Small intestine (tissue), 7 donors: ENCODE measurements around the gene CRISP3. TPM values are rescaled to one million over a fixed set of nuclear protein-coding genes. Genes with fewer than 3 reads are reported as not detected.
"Not testable (repeated sequence)": the region's sequence is repeated elsewhere in the genome, so short reads cannot be mapped to it uniquely, and the experiment has no call there.

Experiments used
- DNase-seq, 2 donors: peaks; one replicate each; pipeline versions ENCODE4 v3.0.0 to v3.0.0-alpha.2; 2013
- FAIRE-seq: peaks from 2 replicates; lab custom pipeline; 2012; peaks lifted over from hg19 to GRCh38; lab: Jason Lieb, UNC
- H3K27ac ChIP-seq, 3 donors: one replicate each; pipeline ENCODE4 v1.5.1; 2013; ENCODE audit warnings: low read length in 2 of 3, mild to moderate bottlenecking in 2 of 3, control low read depth in 1 of 3, inconsistent platforms in 1 of 3, low read depth in 1 of 3, moderate library complexity in 1 of 3
- H3K27me3 ChIP-seq, 3 donors: one replicate each; pipeline ENCODE4 v1.6.1; 2013; ENCODE audit warnings: low read length in 3 of 3, inconsistent platforms in 1 of 3; ENCODE audit not compliant: control insufficient read depth in 3 of 3, insufficient read depth in 3 of 3
- H3K36me3 ChIP-seq, 3 donors: one replicate each; pipeline ENCODE4 v1.6.1; 2013; ENCODE audit warnings: low read length in 3 of 3, inconsistent platforms in 1 of 3, low read depth in 1 of 3, mild to moderate bottlenecking in 1 of 3, moderate library complexity in 1 of 3; ENCODE audit not compliant: control insufficient read depth in 3 of 3, insufficient read depth in 2 of 3
- H3K4me1 ChIP-seq, 3 donors: one replicate each; pipeline ENCODE4 v1.6.1; 2013; ENCODE audit warnings: low read length in 2 of 3, inconsistent platforms in 1 of 3, low read depth in 1 of 3, mild to moderate bottlenecking in 1 of 3, moderate library complexity in 1 of 3; ENCODE audit not compliant: control insufficient read depth in 3 of 3, insufficient read depth in 2 of 3
- H3K4me3 ChIP-seq, 3 donors: one replicate each; pipeline ENCODE4 v1.5.1; 2013; ENCODE audit warnings: low read length in 3 of 3, control low read depth in 1 of 3, inconsistent platforms in 1 of 3, low read depth in 1 of 3, mild to moderate bottlenecking in 1 of 3, moderate library complexity in 1 of 3
- H3K9me3 ChIP-seq, 2 donors: one replicate each; pipeline ENCODE4 v1.6.1; 2013; ENCODE audit warnings: low read depth in 1 of 2, low read length in 1 of 2; ENCODE audit not compliant: control insufficient read depth in 2 of 2, insufficient read depth in 1 of 2
- WGBS, 3 donors: extraction: QIAGEN DNeasy Blood & Tissue Kit; methylation state at CpG; one replicate each; pipeline ENCODE4 v1.1.7; 2013; 5-methylcytosine and 5-hydroxymethylcytosine counted together
- polyA plus RNA-seq, 4 donors: library from polyadenylated mRNA; stranded (reverse) in 3 of 4; unstranded in 1 of 4; fragments of 200-250 nt in 3 of 4; fragments of 120-200 nt in 1 of 4; gene quantifications; one replicate each; pipeline versions ENCODE4 v1.2.1 to v1.2.3, GENCODE V29; 2013
- donor health status: healthy with polysubstance abuse.
- donor health status: control.
- donor health status: control.
- donor health status: Bipolar disorder and iron deficiency.
- donor health status: healthy.

CRISP3 gene
- polyA plus RNA-seq, 4 donors, result 0.06 to 0.13 TPM; not detected in 2

DNA sequence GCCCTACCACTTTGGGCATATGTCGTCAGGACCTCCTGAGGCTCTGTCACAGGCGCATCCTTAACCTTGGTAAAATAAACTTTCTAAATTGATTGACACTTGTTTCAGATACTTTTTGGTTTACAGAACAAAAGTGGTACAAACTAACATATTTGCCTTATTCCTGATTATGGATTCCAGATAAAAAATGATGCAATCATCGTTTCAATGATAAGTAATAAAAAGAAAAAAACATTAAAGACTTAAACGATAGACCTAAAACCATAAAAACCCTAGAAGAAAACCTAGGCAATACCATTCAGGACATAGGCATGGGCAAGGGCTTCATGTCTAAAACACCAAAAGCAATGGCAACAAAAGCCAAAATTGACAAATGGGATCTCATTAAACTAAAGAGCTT lies 20.3 kb downstream of the CRISP3 start:
- not testable (repeated sequence) for H3K4me3 ChIP-seq, FAIRE-seq, H3K27me3 ChIP-seq, DNase-seq, H3K27ac ChIP-seq, H3K9me3 ChIP-seq, H3K36me3 ChIP-seq, H3K4me1 ChIP-seq
- 65 to 74% (median 69%) methylated on average over 4 of the region's 4 CpGs for WGBS, 3 donors

DNA sequence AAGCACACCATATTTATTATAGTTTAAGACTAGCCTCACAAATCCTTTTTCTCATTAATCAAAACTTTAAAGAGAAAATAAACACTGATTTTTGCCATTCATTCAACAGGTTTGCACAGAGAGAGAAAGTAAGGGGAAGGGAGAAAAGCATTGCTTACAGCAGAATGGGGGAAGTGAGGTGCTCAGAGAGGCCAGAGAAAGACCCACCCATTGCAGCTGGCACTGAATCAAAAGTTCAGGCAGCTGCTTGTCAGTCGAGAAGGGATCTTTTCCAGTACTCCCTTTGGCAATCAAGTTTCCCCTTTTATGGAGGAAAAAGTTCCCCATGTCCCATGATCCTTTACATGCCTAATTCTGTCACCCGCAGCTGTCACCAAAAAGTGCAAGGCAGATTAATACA lies 22.9 kb downstream of the CRISP3 start:
- H3K9me3 ChIP-seq, result peaks cover 1 to 5% of the 10 kb centered on the region in 2 donors
- no peak for FAIRE-seq
- H3K36me3 ChIP-seq, result no peaks in the 10 kb centered on the region
- WGBS, 3 donors, result 62 to 73% (median 63%) methylated on average over 2 of the region's 2 CpGs
- H3K27ac ChIP-seq, result no peak overlapping the region
- DNase-seq, result no peak
- no peaks in the 10 kb centered on the region for H3K27me3 ChIP-seq
- no peak overlapping the region for H3K4me3 ChIP-seq
- H3K4me1 ChIP-seq, result no peaks in the 10 kb centered on the region

DNA sequence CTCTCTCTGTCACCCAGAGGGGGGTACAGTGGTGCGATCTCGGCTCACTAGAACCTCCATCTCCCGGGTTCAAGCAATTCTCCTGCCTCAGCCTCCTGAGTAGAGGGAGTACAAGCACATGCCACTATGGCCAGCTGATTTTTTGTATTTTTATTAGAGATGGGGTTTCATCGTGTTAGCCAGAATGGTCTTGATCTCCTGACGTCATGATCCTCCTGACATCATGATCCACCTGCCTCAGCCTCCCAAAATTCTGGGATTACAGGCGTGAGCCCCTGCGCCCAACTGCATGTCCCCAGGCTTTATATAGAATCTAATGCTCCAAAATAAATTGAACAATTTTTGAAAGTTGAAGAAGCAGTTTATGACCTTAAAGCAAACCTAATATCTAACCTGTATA lies 23.8 kb downstream of the CRISP3 start:
- no peaks in the 10 kb centered on the region for H3K36me3 ChIP-seq
- no peak for FAIRE-seq
- WGBS, 3 donors, result 84 to 89% (median 86%) methylated on average over 7 of the region's 7 CpGs
- no peak for DNase-seq
- peaks cover 1 to 5% of the 10 kb centered on the region in 2 donors for H3K9me3 ChIP-seq
- no peak overlapping the region for H3K4me3 ChIP-seq
- H3K4me1 ChIP-seq, result no peaks in the 10 kb centered on the region
- H3K27ac ChIP-seq, result no peak overlapping the region
- H3K27me3 ChIP-seq, result no peaks in the 10 kb centered on the region

DNA sequence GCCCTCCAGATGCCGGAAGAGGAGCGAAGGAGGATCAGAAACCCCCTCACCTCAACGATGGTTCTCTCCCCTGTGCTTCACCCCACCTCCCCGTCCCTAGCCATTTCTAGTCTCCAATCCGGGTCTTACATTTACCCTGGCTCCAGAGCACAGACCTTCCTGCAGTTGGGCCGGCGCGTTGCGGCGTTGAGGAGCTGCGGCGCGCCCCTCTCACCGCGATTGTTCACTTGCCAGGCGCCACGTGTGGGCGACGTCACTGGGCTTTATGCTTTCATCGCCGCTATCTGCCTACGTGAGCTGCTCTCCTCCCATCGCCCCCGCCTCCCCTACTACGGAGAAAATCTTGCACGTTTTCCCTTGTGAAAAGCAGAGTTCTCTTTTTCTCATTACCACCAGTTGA lies 30.8 kb downstream of the CRISP3 start, which contains the start of gene CRISP2:
CRISP2 (minus strand) TSS at position 198 of the 400 bp plus-strand sequence. CDS start 4,347 bp downstream, outside the sequence.
- WGBS, 3 donors, result 43 to 49% (median 45%) methylated on average over 26 of the region's 26 CpGs
- H3K36me3 ChIP-seq, result no peaks in the 10 kb centered on the region
- peak within 1 kb of the TSS in 1 of 3 donors; percentile 2 for H3K4me3 ChIP-seq
- no peak within 1 kb of the TSS for H3K27ac ChIP-seq
- FAIRE-seq (no peak), DNase-seq (peak in 1 of 2 donors; percentile 64)
- no peaks in the 10 kb centered on the region for H3K9me3 ChIP-seq
- H3K27me3 ChIP-seq, result peaks cover 0 to 5% (median 0%) of the 10 kb centered on the region in 3 donors
- H3K4me1 ChIP-seq, result no peaks in the 10 kb centered on the region

DNA sequence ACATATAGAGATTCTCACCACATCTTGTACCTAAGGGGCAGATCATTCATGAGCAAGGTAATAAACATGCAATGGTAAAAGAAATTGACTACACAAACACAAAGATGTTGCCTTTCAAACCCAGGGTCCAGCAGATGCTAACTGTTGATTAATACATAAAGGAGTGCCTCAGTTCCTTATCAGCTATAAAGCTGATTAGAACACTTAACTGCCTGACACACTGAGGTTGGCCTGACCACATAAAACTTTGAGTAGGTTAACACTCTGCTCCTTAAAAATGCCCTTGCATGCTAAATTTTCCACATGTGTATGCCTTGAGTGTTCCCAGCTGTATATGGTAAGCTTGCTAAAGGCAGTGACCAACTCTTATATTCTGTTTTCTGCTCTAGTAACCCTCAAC lies 45.7 kb downstream of the CRISP3 start:
- Histone ChIP-seq H3K9me3 (peaks cover 0 to 7% of the 10 kb centered on the region in 2 donors), H3K4me3 (no peak overlapping the region), H3K27me3 (no peaks in the 10 kb centered on the region), H3K27ac (no peak overlapping the region), H3K4me1 (no peaks in the 10 kb centered on the region), H3K36me3 (no peaks in the 10 kb centered on the region)
- FAIRE-seq (no peak), DNase-seq (no peak)

DNA sequence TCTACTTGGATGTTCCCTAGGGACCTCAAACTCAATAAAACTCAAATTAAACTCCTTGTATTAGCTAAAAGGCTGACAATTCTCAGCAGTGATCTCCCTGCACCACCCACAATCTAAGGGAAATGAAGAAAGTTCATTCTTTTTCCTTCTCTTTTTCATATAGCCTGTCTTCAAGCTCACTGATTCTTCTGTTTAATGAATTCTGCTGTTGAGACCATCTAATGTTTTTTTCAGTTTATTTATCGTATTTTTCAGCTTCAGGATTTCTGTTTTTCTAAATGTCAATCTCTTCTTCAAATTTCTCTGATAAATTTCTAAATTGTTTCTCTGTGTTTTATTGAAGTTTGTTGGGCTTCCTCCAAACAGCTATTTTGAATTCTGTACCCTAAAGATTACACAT lies 50.7 kb downstream of the CRISP3 start:
- 38 to 67% (median 61%) methylated on average over 1 of the region's 1 CpG for WGBS, 3 donors
- FAIRE-seq (no peak), DNase-seq (no peak)
- H3K9me3 ChIP-seq, result peaks cover 0 to 7% of the 10 kb centered on the region in 2 donors
- H3K4me1 ChIP-seq, result no peaks in the 10 kb centered on the region
- H3K27me3 ChIP-seq, result no peaks in the 10 kb centered on the region
- no peak overlapping the region for H3K4me3 ChIP-seq
- no peaks in the 10 kb centered on the region for H3K36me3 ChIP-seq
- H3K27ac ChIP-seq, result no peak overlapping the region

DNA sequence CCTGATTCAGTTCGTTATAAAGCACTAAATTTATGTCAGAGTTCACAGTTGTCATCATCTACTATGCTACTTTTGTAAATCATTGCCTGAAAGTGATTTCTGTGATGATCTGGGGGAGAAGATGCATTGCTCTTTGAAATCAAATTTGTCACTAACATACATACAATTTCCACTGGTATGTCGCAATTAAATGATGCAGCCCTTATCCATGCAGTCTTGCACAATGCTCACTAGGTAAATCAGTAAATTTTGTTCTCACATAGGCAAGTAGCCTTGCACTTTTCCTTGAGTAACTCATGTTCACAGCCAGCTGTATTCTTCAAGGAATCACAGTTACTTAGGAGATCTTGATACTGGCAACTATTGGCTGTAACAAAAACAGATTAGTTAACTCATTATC lies 51.7 kb downstream of the CRISP3 start:
- Histone ChIP-seq H3K4me3 (no peak overlapping the region), H3K36me3 (no peaks in the 10 kb centered on the region), H3K27ac (no peak overlapping the region), H3K4me1 (no peaks in the 10 kb centered on the region), H3K9me3 (peaks cover 0 to 7% of the 10 kb centered on the region in 2 donors), H3K27me3 (no peaks in the 10 kb centered on the region)
- FAIRE-seq, result no peak
- DNase-seq, result no peak
- WGBS, 3 donors, result 56 to 74% (median 64%) methylated on average over 2 of the region's 2 CpGs

Other genes with a start within 250 kb of the CRISP3 start
- gene GLYATL3, start 244.5 kb downstream of the CRISP3 start, polyA plus RNA-seq, result not detected
- gene C6orf141, start 193.7 kb downstream of the CRISP3 start, polyA plus RNA-seq, result 10 to 100 TPM in 1 of 4 donors, 1 to 10 TPM in 2, not detected in 1; 3.2 to 19.5 (median 5.5) TPM
- gene RHAG, start 107.5 kb downstream of the CRISP3 start, polyA plus RNA-seq, result under 1 TPM in 1 of 4 donors, not detected in 3; 0.40 TPM
- gene CRISP2, start 30.8 kb downstream of the CRISP3 start, polyA plus RNA-seq, result under 1 TPM in 1 of 4 donors, not detected in 3; 0.30 TPM
- under 1 TPM in 1 of 4 donors, not detected in 3; 0.31 TPM for gene PGK2, start 42.9 kb upstream of the CRISP3 start, polyA plus RNA-seq
- gene CRISP1, start 122.1 kb upstream of the CRISP3 start, polyA plus RNA-seq, result under 1 TPM in 1 of 4 donors, not detected in 3; 0.16 TPM
- not detected for gene DEFB114, start 219.8 kb upstream of the CRISP3 start, polyA plus RNA-seq
- not detected for gene DEFB113, start 225.2 kb upstream of the CRISP3 start, polyA plus RNA-seq